ENCODE data around the gene LSAMP.

- TF ChIP-seq CTCF (IDR thresholded peaks at IDR 0.05) = no peak
- no peak for TF ChIP-seq POLR2A (IDR thresholded peaks at IDR 0.05)
Observed at GRCh38 chr3:116005404-116005803, 439.9 kb downstream of the LSAMP start.

All from sigmoid colon (tissue), 3 donors.